Hepatocyte (in vitro differentiated cells): Measurements from ENCODE around the gene SYCE3. TPM values are rescaled to one million over a fixed set of nuclear protein-coding genes. Genes with fewer than 3 reads are reported as not detected.

Experiments used
- DNase-seq: peaks from one replicate; pipeline ENCODE4 v3.0.0-alpha.2; 2016; ENCODE audit warnings: low spot score
- H2AFZ ChIP-seq: fragments of 200-600 bp; sonication (generic); 2 replicates; pipeline ENCODE4 v1.6.0; 2016; ENCODE audit warnings: antibody characterized with exemption, mild to moderate bottlenecking
- H3K27ac ChIP-seq: fragments of 200-600 bp; sonication (generic); 2 replicates; pipeline ENCODE4 v1.5.1; 2016; ENCODE audit warnings: mild to moderate bottlenecking
- H3K27me3 ChIP-seq: fragments of 200-600 bp; sonication (generic); 2 replicates; pipeline ENCODE4 v1.6.1; 2016
- H3K36me3 ChIP-seq: fragments of 200-600 bp; sonication (generic); replicated peaks from 2 replicates; pipeline ENCODE4 v1.5.1; 2016; ENCODE audit warnings: low read depth; ENCODE audit not compliant: insufficient read depth
- H3K4me1 ChIP-seq: fragments of 200-600 bp; sonication (generic); 2 replicates; pipeline ENCODE4 v1.5.1; 2016; ENCODE audit warnings: mild to moderate bottlenecking, moderate library complexity; ENCODE audit not compliant: insufficient read depth
- H3K4me2 ChIP-seq: fragments of 200-600 bp; sonication (generic); 2 replicates; pipeline ENCODE4 v1.6.0; 2016
- H3K4me3 ChIP-seq: fragments of 200-600 bp; sonication (generic); 2 replicates; pipeline ENCODE4 v1.5.1; 2016; ENCODE audit warnings: mild to moderate bottlenecking
- H3K79me2 ChIP-seq: fragments of 200-600 bp; sonication (generic); 2 replicates; pipeline ENCODE4 v1.6.0; 2017; ENCODE audit warnings: mild to moderate bottlenecking
- H3K9me2 ChIP-seq: fragments of 200-600 bp; sonication (generic); replicated peaks from 2 replicates; pipeline ENCODE4 v1.6.0; 2017; ENCODE audit warnings: mild to moderate bottlenecking; ENCODE audit not compliant: insufficient read depth
- H3K9me3 ChIP-seq: fragments of 200-600 bp; sonication (generic); 2 replicates; pipeline ENCODE4 v1.5.1; 2016; ENCODE audit warnings: low read depth, mild to moderate bottlenecking
- H4K20me1 ChIP-seq: fragments of 200-600 bp; sonication (generic); 2 replicates; pipeline ENCODE4 v1.6.0; 2016; ENCODE audit warnings: mild to moderate bottlenecking; ENCODE audit not compliant: insufficient read depth, poor library complexity, severe bottlenecking
- CTCF ChIP-seq: fragments of 200-600 bp; sonication (generic); IDR thresholded peaks from 2 replicates; pipeline ENCODE4 v1.5.1; 2016; ENCODE audit warnings: antibody characterized with exemption, mild to moderate bottlenecking; ENCODE audit not compliant: poor library complexity
- EZH2 ChIP-seq: fragments of 200-600 bp; sonication (generic); IDR thresholded peaks from 2 replicates; pipeline ENCODE4 v1.6.1; 2016; ENCODE audit warnings: antibody characterized with exemption, mild to moderate bottlenecking, borderline replicate concordance
- EZH2phosphoT487 ChIP-seq: fragments of 200-600 bp; sonication (generic); IDR thresholded peaks from one replicate; pipeline ENCODE4 v1.6.1; 2018; ENCODE audit warnings: antibody characterized with exemption, mild to moderate bottlenecking, low read depth, moderate library complexity; ENCODE audit not compliant: unreplicated experiment, severe bottlenecking
- WGBS: methylation state at CpG from one replicate; pipeline ENCODE4 v1.1.6; 2016; ENCODE audit warnings: low lambda C conversion rate; ENCODE audit errors: missing lambda C conversion rate; 5-methylcytosine and 5-hydroxymethylcytosine counted together
- polyA plus RNA-seq: library from polyadenylated mRNA; unstranded; fragments of >200 nt; fragmentation: Nextera tagmentation; extraction: Ambion mirVana; gene quantifications from 2 replicates; pipeline ENCODE4 v1.2.1, GENCODE V29; 2016
- total RNA-seq: library from RNA; depleted of rRNA; stranded (reverse); fragments of >200 nt; gene quantifications from 2 replicates; pipeline ENCODE4 v1.2.3, GENCODE V29; 2014

SYCE3 gene
- total and polyA plus RNA-seq, 2 experiments from 2014 or later: 1.4 TPM; not detected in 1

GRCh38 chr22:50599816-50600455 is 37.2 kb upstream of the SYCE3 start:
- Histone ChIP-seq H3K4me2 (peak overlapping the region; percentile 96), H3K9me3 (no peaks in the 10 kb centered on the region), H3K4me1 (peaks cover 3% of the 10 kb centered on the region), H3K9me2 (no peaks in the 10 kb centered on the region), H2AFZ (no peak overlapping the region), H3K36me3 (no peaks in the 10 kb centered on the region), H3K4me3 (peak overlapping the region; percentile 26), H3K27me3 (peaks cover 27% of the 10 kb centered on the region), H4K20me1 (no peaks in the 10 kb centered on the region), H3K79me2 (no peaks in the 10 kb centered on the region), H3K27ac (no peak overlapping the region)
- DNase-seq: peak; percentile 79
- 29% methylated on average over 39 of the region's 52 CpGs for WGBS
- no peak for TF ChIP-seq EZH2phosphoT487
- no peak for TF ChIP-seq CTCF
- TF ChIP-seq EZH2: no peak

GRCh38 chr22:50597097-50597496 is 34.4 kb upstream of the SYCE3 start:
- 90% methylated on average over 5 of the region's 5 CpGs for WGBS
- DNase-seq: no peak
- no peak for TF ChIP-seq EZH2phosphoT487
- no peak for TF ChIP-seq CTCF
- TF ChIP-seq EZH2: no peak

GRCh38 chr22:50595189-50595588 is 32.5 kb upstream of the SYCE3 start:
- no peaks in the 10 kb centered on the region for H3K27me3 ChIP-seq
- no peak for TF ChIP-seq EZH2phosphoT487
- no peak for TF ChIP-seq EZH2
- no peak for TF ChIP-seq CTCF

More at GRCh38 chr22:50597097-50597496, 34.4 kb upstream of the SYCE3 start:
- Histone ChIP-seq H3K36me3 (no peaks in the 10 kb centered on the region), H3K4me3 (no peak overlapping the region), H3K4me1 (peaks cover 3% of the 10 kb centered on the region), H2AFZ (no peak overlapping the region), H3K27ac (no peak overlapping the region), H3K27me3 (peaks cover 12% of the 10 kb centered on the region), H3K9me2 (no peaks in the 10 kb centered on the region), H3K9me3 (no peaks in the 10 kb centered on the region), H3K79me2 (no peaks in the 10 kb centered on the region), H4K20me1 (no peaks in the 10 kb centered on the region), H3K4me2 (no peak overlapping the region)

More at GRCh38 chr22:50595189-50595588, 32.5 kb upstream of the SYCE3 start:
- Histone ChIP-seq H3K4me2 (no peak overlapping the region), H3K4me3 (no peak overlapping the region), H3K27ac (no peak overlapping the region), H3K36me3 (no peaks in the 10 kb centered on the region), H3K9me3 (no peaks in the 10 kb centered on the region), H2AFZ (no peak overlapping the region), H3K79me2 (no peaks in the 10 kb centered on the region), H4K20me1 (no peaks in the 10 kb centered on the region), H3K4me1 (no peaks in the 10 kb centered on the region), H3K9me2 (no peaks in the 10 kb centered on the region)
- no peak for DNase-seq
- WGBS: 89% methylated on average over 3 of the region's 3 CpGs
